Fibroblast of lung (primary cell): ENCODE measurements around the gene AMPD2.

Experiments used
- CTCF ChIP-seq, 2 donors: IDR thresholded peaks in 1 of 2; conservative IDR thresholded peaks in 1 of 2; 1 replicate in 1 of 2; 2 replicates in 1 of 2; pipeline ENCODE4 v1.5.1; 2011 to 2012; ENCODE audit warnings: low read length in 2 of 2, control low read depth in 1 of 2, inconsistent platforms in 1 of 2, low read depth in 1 of 2, mild to moderate bottlenecking in 1 of 2
- EZH2 ChIP-seq: IDR thresholded peaks from 2 replicates; pipeline ENCODE4 v1.5.1; 2012; ENCODE audit warnings: low read length, control low read depth, mild to moderate bottlenecking; ENCODE audit errors: missing control alignments

GRCh38 chr1:109603229-109603628 lies 16.4 kb upstream of the AMPD2 start:
- TF ChIP-seq CTCF (conservative IDR thresholded peaks at IDR 0.05 in 1 of 2, IDR thresholded peaks at IDR 0.05 in 1 of 2; ENCODE audit: low read depth in 1 of 2, low read length in 2 of 2) (no peak), EZH2 (no peak)
